OCI-LY1 (cell line): ENCODE measurements around the gene MICU1.

Experiments
- H2AFZ ChIP-seq: fragments of 200-600 bp; sonication (generic), shearing (Covaris generic); 2 replicates; pipeline ENCODE4 v1.6.0; 2014; ENCODE audit warnings: antibody characterized with exemption, mild to moderate bottlenecking, low read length
- H3F3A ChIP-seq: fragments of 200-600 bp; sonication (generic), shearing (Covaris generic); 2 replicates; pipeline ENCODE4 v1.6.0; 2014; ENCODE audit warnings: mild to moderate bottlenecking, antibody characterized with exemption, low read length, moderate library complexity; ENCODE audit not compliant: insufficient read depth
- H3K27ac ChIP-seq: fragments of 200-600 bp; sonication (generic); 2 replicates; pipeline ENCODE4 v1.5.1; 2014; ENCODE audit warnings: low read length, mixed run types, mild to moderate bottlenecking, low read depth; ENCODE audit not compliant: poor library complexity, severe bottlenecking
- H3K27me3 ChIP-seq: fragments of 200-600 bp; sonication (generic); 2 replicates; pipeline ENCODE4 v1.6.0; 2014; ENCODE audit warnings: antibody characterized with exemption, mild to moderate bottlenecking, low read length, moderate library complexity; ENCODE audit not compliant: insufficient read depth
- H3K36me3 ChIP-seq: fragments of 200-600 bp; sonication (generic); 2 replicates; pipeline ENCODE4 v1.6.1; 2014; ENCODE audit warnings: mild to moderate bottlenecking, antibody characterized with exemption, low read length, moderate library complexity, mixed read lengths; ENCODE audit not compliant: insufficient read depth
- H3K4me1 ChIP-seq: fragments of 200-600 bp; sonication (generic); 2 replicates; pipeline ENCODE4 v1.5.1; 2014; ENCODE audit warnings: mild to moderate bottlenecking, low read length, moderate library complexity; ENCODE audit not compliant: insufficient read depth, severe bottlenecking
- H3K4me2 ChIP-seq: fragments of 200-600 bp; sonication (generic), shearing (Covaris generic); 2 replicates; pipeline ENCODE4 v1.6.1; 2014; ENCODE audit warnings: low read length
- H3K4me3 ChIP-seq: fragments of 200-600 bp; sonication (generic); 2 replicates; pipeline ENCODE4 v1.5.1; 2014; ENCODE audit warnings: low read length, low read depth, mild to moderate bottlenecking, mixed read lengths; ENCODE audit not compliant: poor library complexity, severe bottlenecking
- H3K79me2 ChIP-seq: fragments of 200-600 bp; shearing (Covaris generic); 2 replicates; pipeline ENCODE4 v1.6.1; 2016; ENCODE audit warnings: mixed run types, low read length, mixed read lengths; ENCODE audit not compliant: insufficient read depth
- H3K9ac ChIP-seq: fragments of 200-600 bp; sonication (generic), shearing (Covaris generic); 2 replicates; pipeline ENCODE4 v1.6.1; 2014; ENCODE audit warnings: mild to moderate bottlenecking, low read length, mixed read lengths
- H3K9me2 ChIP-seq: fragments of 200-600 bp; sonication (generic), shearing (Covaris generic); 2 replicates; pipeline ENCODE4 v1.6.1; 2014; ENCODE audit warnings: low read depth, mild to moderate bottlenecking, low read length, mixed read lengths
- H3K9me3 ChIP-seq: fragments of 200-600 bp; shearing (Covaris generic); 2 replicates; pipeline ENCODE4 v1.6.1; 2014; ENCODE audit warnings: low read length, mixed read lengths
- H4K20me1 ChIP-seq: fragments of 200-600 bp; sonication (generic), shearing (Covaris generic); 2 replicates; pipeline ENCODE4 v1.6.0; 2016; ENCODE audit warnings: mild to moderate bottlenecking, low read length; ENCODE audit not compliant: insufficient read depth
- EZH2 ChIP-seq: fragments of 200-600 bp; sonication (generic), shearing (Covaris generic); IDR thresholded peaks from 2 replicates; pipeline ENCODE4 v1.8.0; 2017; ENCODE audit warnings: borderline replicate concordance, mixed run types, mild to moderate bottlenecking, antibody characterized with exemption, low read length, moderate library complexity, mixed read lengths
- TF ChIP-seq, protein P1 (sequence below): fragments of 200-600 bp; sonication (generic), shearing (Covaris generic); IDR thresholded peaks from 2 replicates; pipeline ENCODE4 v1.5.1; 2017; ENCODE audit warnings: mild to moderate bottlenecking, antibody characterized with exemption, low read length, moderate library complexity, mixed read lengths

MICU1 gene

DNA sequence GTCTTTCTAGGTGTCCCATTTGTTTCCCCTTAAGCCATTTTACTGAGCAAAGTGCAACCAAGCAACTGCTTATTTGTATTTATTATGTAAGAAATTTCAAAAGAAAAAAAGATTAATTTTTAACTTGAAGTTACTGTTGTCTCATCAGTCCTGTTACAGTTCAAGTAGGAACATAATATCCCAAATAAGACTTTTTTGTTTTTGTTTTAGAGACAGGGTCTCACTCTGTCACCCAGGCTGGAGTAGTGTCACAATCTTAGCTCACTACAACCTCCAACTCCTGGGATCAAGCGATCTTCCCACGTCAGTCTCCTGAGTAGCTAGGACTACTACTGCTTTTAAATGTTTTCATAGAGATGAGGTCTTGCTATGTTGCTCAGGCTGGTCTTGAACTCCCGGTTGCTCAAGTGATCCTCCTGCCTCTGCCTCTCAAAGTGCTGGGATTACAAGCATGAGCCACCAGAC is 101.9 kb downstream of the MICU1 start:
- Histone ChIP-seq H3K9me3 (no peaks in the 10 kb centered on the region), H4K20me1 (no peaks in the 10 kb centered on the region), H2AFZ (no peak overlapping the region), H3K27ac (no peak overlapping the region), H3K4me3 (no peak overlapping the region), H3K36me3 (no peaks in the 10 kb centered on the region), H3K4me2 (no peak overlapping the region), H3F3A (no peaks in the 10 kb centered on the region), H3K4me1 (peaks cover 9% of the 10 kb centered on the region), H3K79me2 (no peaks in the 10 kb centered on the region), H3K27me3 (no peaks in the 10 kb centered on the region), H3K9ac (no peak overlapping the region), H3K9me2 (no peaks in the 10 kb centered on the region)
- TF ChIP-seq EZH2 = no peak
- TF ChIP-seq, protein P1, sequence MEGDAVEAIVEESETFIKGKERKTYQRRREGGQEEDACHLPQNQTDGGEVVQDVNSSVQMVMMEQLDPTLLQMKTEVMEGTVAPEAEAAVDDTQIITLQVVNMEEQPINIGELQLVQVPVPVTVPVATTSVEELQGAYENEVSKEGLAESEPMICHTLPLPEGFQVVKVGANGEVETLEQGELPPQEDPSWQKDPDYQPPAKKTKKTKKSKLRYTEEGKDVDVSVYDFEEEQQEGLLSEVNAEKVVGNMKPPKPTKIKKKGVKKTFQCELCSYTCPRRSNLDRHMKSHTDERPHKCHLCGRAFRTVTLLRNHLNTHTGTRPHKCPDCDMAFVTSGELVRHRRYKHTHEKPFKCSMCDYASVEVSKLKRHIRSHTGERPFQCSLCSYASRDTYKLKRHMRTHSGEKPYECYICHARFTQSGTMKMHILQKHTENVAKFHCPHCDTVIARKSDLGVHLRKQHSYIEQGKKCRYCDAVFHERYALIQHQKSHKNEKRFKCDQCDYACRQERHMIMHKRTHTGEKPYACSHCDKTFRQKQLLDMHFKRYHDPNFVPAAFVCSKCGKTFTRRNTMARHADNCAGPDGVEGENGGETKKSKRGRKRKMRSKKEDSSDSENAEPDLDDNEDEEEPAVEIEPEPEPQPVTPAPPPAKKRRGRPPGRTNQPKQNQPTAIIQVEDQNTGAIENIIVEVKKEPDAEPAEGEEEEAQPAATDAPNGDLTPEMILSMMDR = no peak

DNA sequence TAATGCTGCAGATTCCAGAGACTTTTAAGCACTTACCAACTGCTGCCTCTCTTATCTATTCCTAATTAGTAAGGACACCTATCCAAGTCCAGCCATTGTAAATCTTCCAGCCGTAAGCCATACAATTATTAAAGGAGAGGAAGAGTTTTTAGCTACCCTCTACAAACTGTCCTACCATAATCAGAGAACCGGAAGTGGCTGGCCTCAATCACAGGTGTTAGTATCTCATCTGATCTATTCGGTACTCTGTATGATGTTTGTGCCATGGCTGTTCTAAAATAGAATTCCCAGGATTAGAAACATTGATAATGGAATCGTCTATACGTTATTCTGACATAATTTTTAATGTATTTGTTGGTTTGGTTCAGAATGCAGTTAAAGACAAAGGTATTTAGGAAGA is 102.8 kb downstream of the MICU1 start:
- Histone ChIP-seq H3K79me2 (no peaks in the 10 kb centered on the region), H3K4me2 (no peak overlapping the region), H3K27me3 (no peaks in the 10 kb centered on the region), H3K9ac (no peak overlapping the region), H3K27ac (no peak overlapping the region), H3K36me3 (no peaks in the 10 kb centered on the region), H3K9me3 (no peaks in the 10 kb centered on the region), H3K9me2 (no peaks in the 10 kb centered on the region), H2AFZ (no peak overlapping the region), H4K20me1 (no peaks in the 10 kb centered on the region), H3K4me3 (no peak overlapping the region), H3F3A (no peaks in the 10 kb centered on the region), H3K4me1 (peaks cover 9% of the 10 kb centered on the region)
- no peak for TF ChIP-seq EZH2
- TF ChIP-seq, protein P1 = no peak

DNA sequence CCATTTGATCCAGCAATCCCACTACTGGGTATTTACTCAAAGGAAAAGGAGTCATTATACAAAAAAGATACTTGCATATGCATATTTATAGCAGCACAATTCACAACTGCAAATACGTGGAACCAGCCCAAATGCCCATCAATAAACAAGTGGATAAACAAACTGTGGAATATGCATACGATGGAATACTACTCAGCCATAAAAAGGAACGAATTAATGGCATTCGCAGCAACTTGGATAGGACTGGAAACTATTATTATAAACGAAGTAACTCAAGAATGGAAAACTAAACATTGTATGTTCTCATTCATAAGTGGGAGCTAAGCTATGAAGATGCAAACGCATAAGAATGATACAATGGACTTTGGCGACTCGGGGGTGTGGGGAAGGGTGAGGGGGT is 108.6 kb downstream of the MICU1 start:
- Histone ChIP-seq H3F3A (no peaks in the 10 kb centered on the region), H3K36me3 (no peaks in the 10 kb centered on the region), H3K4me2 (no peak overlapping the region), H4K20me1 (no peaks in the 10 kb centered on the region), H3K27ac (no peak overlapping the region), H3K79me2 (no peaks in the 10 kb centered on the region), H3K4me1 (no peaks in the 10 kb centered on the region), H3K27me3 (no peaks in the 10 kb centered on the region), H3K9me3 (no peaks in the 10 kb centered on the region), H3K9me2 (no peaks in the 10 kb centered on the region), H2AFZ (no peak overlapping the region), H3K4me3 (no peak overlapping the region), H3K9ac (no peak overlapping the region)
- TF ChIP-seq, protein P1 = no peak
- TF ChIP-seq EZH2 = no peak
